ENCODE results near the gene BUB3.

BUB3 gene

GRCh38 chr10:123154092-123154710, at the start of gene BUB3:
BUB3 (plus strand) TSS chr10:123154402; CDS start chr10:123154918, 516 bp downstream.
- no peaks in the 10 kb centered on the region for H3K9me3 ChIP-seq (ENCODE audit: low read depth, low read length)
- TF ChIP-seq POLR2AphosphoS5 (IDR thresholded peaks at IDR 0.05; ENCODE audit: borderline replicate concordance, low read depth, low read length), result peak; percentile 83
- peak; percentile 39 for TF ChIP-seq FOXP2 (optimal IDR thresholded peaks at IDR 0.05; ENCODE audit: control extremely low read depth, extremely low read length, insufficient read depth)
- no peak for TF ChIP-seq EZH2 (IDR thresholded peaks at IDR 0.05)
- peak; percentile 85 for DNase-seq (ENCODE audit: low read depth, low spot score)
- H3K36me3 ChIP-seq (ENCODE audit: insufficient read depth, low read length), result peaks cover 37% of the 10 kb centered on the region
- H3K9ac ChIP-seq (ENCODE audit: insufficient read length), result peak within 1 kb of the TSS; percentile 86
- H3K27ac ChIP-seq, result peak within 1 kb of the TSS; percentile 78; the same call in 1 of the 2 replicates
- H3K4me3 ChIP-seq, result peak within 1 kb of the TSS; percentile 80

- no peaks in the 10 kb centered on the region for H3K36me3 ChIP-seq (ENCODE audit: insufficient read depth, low read length)
- H3K9ac ChIP-seq (ENCODE audit: insufficient read length), result no peak overlapping the region
- H3K9me3 ChIP-seq (ENCODE audit: low read depth, low read length), result no peaks in the 10 kb centered on the region
- H3K27ac ChIP-seq, result no peak overlapping the region
- H3K4me3 ChIP-seq, result no peak overlapping the region
- no peak for DNase-seq (ENCODE audit: low read depth, low spot score)
- TF ChIP-seq EZH2 (IDR thresholded peaks at IDR 0.05), result no peak
- TF ChIP-seq POLR2AphosphoS5 (IDR thresholded peaks at IDR 0.05; ENCODE audit: borderline replicate concordance, low read depth, low read length), result no peak
- no peak for TF ChIP-seq FOXP2 (optimal IDR thresholded peaks at IDR 0.05; ENCODE audit: control extremely low read depth, extremely low read length, insufficient read depth)
Observed at GRCh38 chr10:123109466-123109865, 44.7 kb upstream of the BUB3 start.

- Histone ChIP-seq H3K9me3 (ENCODE audit: low read depth, low read length) (no peaks in the 10 kb centered on the region), H3K27ac (no peak overlapping the region), H3K36me3 (ENCODE audit: insufficient read depth, low read length) (no peaks in the 10 kb centered on the region), H3K9ac (ENCODE audit: insufficient read length) (no peak overlapping the region), H3K4me3 (no peak overlapping the region)
- DNase-seq (ENCODE audit: low read depth, low spot score), result no peak
- TF ChIP-seq FOXP2 (optimal IDR thresholded peaks at IDR 0.05; ENCODE audit: control extremely low read depth, extremely low read length, insufficient read depth), result no peak
- TF ChIP-seq EZH2 (IDR thresholded peaks at IDR 0.05), result no peak
- no peak for TF ChIP-seq POLR2AphosphoS5 (IDR thresholded peaks at IDR 0.05; ENCODE audit: borderline replicate concordance, low read depth, low read length)
Observed at GRCh38 chr10:123117644-123118417, 36.4 kb upstream of the BUB3 start.

- H3K4me3 ChIP-seq, result no peak overlapping the region
- TF ChIP-seq EZH2 (IDR thresholded peaks at IDR 0.05), result no peak
- no peak for TF ChIP-seq FOXP2 (optimal IDR thresholded peaks at IDR 0.05; ENCODE audit: control extremely low read depth, extremely low read length, insufficient read depth)
Observed at GRCh38 chr10:123119081-123119480, 35.1 kb upstream of the BUB3 start.

GRCh38 chr10:123126246-123126645, 28.0 kb upstream of the BUB3 start:
- no peak for DNase-seq (ENCODE audit: low read depth, low spot score)
- TF ChIP-seq POLR2AphosphoS5 (IDR thresholded peaks at IDR 0.05; ENCODE audit: borderline replicate concordance, low read depth, low read length), result no peak
- no peak overlapping the region for H3K4me3 ChIP-seq
- H3K9ac ChIP-seq (ENCODE audit: insufficient read length), result no peak overlapping the region
- no peak overlapping the region for H3K27ac ChIP-seq
- H3K9me3 ChIP-seq (ENCODE audit: low read depth, low read length), result no peaks in the 10 kb centered on the region
- no peaks in the 10 kb centered on the region for H3K36me3 ChIP-seq (ENCODE audit: insufficient read depth, low read length)

More at GRCh38 chr10:123119081-123119480, 35.1 kb upstream of the BUB3 start:
- Histone ChIP-seq H3K9ac (ENCODE audit: insufficient read length) (no peak overlapping the region), H3K36me3 (ENCODE audit: insufficient read depth, low read length) (no peaks in the 10 kb centered on the region), H3K9me3 (ENCODE audit: low read depth, low read length) (no peaks in the 10 kb centered on the region), H3K27ac (no peak overlapping the region)
- DNase-seq (ENCODE audit: low read depth, low spot score), result no peak

- Histone ChIP-seq H3K9ac (ENCODE audit: insufficient read length) (no peak overlapping the region), H3K9me3 (ENCODE audit: low read depth, low read length) (no peaks in the 10 kb centered on the region), H3K36me3 (ENCODE audit: insufficient read depth, low read length) (no peaks in the 10 kb centered on the region), H3K27ac (no peak overlapping the region), H3K4me3 (no peak overlapping the region)
- no peak for DNase-seq (ENCODE audit: low read depth, low spot score)
- TF ChIP-seq EZH2 (IDR thresholded peaks at IDR 0.05) (no peak), FOXP2 (optimal IDR thresholded peaks at IDR 0.05; ENCODE audit: control extremely low read depth, extremely low read length, insufficient read depth) (no peak), POLR2AphosphoS5 (IDR thresholded peaks at IDR 0.05; ENCODE audit: borderline replicate concordance, low read depth, low read length) (no peak)
Observed at GRCh38 chr10:123129618-123130271, 24.5 kb upstream of the BUB3 start.

GRCh38 chr10:123132576-123133477, 21.4 kb upstream of the BUB3 start:
- no peak overlapping the region for H3K9ac ChIP-seq (ENCODE audit: insufficient read length)

More at GRCh38 chr10:123132576-123133477, 21.4 kb upstream of the BUB3 start:
- Histone ChIP-seq H3K4me3 (no peak overlapping the region), H3K36me3 (ENCODE audit: insufficient read depth, low read length) (no peaks in the 10 kb centered on the region), H3K27ac (no peak overlapping the region), H3K9me3 (ENCODE audit: low read depth, low read length) (no peaks in the 10 kb centered on the region)
- no peak for DNase-seq (ENCODE audit: low read depth, low spot score)
- no peak for TF ChIP-seq FOXP2 (optimal IDR thresholded peaks at IDR 0.05; ENCODE audit: control extremely low read depth, extremely low read length, insufficient read depth)
- no peak for TF ChIP-seq EZH2 (IDR thresholded peaks at IDR 0.05)
- no peak for TF ChIP-seq POLR2AphosphoS5 (IDR thresholded peaks at IDR 0.05; ENCODE audit: borderline replicate concordance, low read depth, low read length)
